GM15510 (cell line): ENCODE measurements around the gene LGR4.

Source experiments
- POLR2A ChIP-seq: IDR thresholded peaks from 3 replicates; pipeline ENCODE4 v1.6.1; 2011; ENCODE audit warnings: borderline replicate concordance; ENCODE audit not compliant: insufficient read length; ENCODE audit errors: extremely low read depth

Gene LGR4

GRCh38 chr11:27409049-27409448, 63.5 kb downstream of the LGR4 start:
- TF ChIP-seq POLR2A = no peak

GRCh38 chr11:27408246-27408800, 64.3 kb downstream of the LGR4 start:
- TF ChIP-seq POLR2A = no peak

- TF ChIP-seq POLR2A = no peak
These were observed 65.9 kb downstream of the LGR4 start for GRCh38 chr11:27406498-27407354.

- TF ChIP-seq POLR2A = no peak
These were observed 67.5 kb downstream of the LGR4 start for GRCh38 chr11:27405134-27405533.

GRCh38 chr11:27404427-27404826, 68.2 kb downstream of the LGR4 start:
- TF ChIP-seq POLR2A = no peak

GRCh38 chr11:27403195-27403594, 69.4 kb downstream of the LGR4 start:
- TF ChIP-seq POLR2A = no peak

- no peak for TF ChIP-seq POLR2A
These were observed 70.1 kb downstream of the LGR4 start for GRCh38 chr11:27402450-27402849.

GRCh38 chr11:27401833-27402316, 70.7 kb downstream of the LGR4 start:
- no peak for TF ChIP-seq POLR2A

GRCh38 chr11:27401280-27401832, 71.2 kb downstream of the LGR4 start:
- TF ChIP-seq POLR2A = no peak

GRCh38 chr11:27398400-27398770, 74.2 kb downstream of the LGR4 start:
- no peak for TF ChIP-seq POLR2A

GRCh38 chr11:27397624-27398399, 74.8 kb downstream of the LGR4 start:
- TF ChIP-seq POLR2A = no peak

- TF ChIP-seq POLR2A = no peak
These were observed 76.2 kb downstream of the LGR4 start for GRCh38 chr11:27396259-27396839.

- TF ChIP-seq POLR2A = no peak
These were observed 76.9 kb downstream of the LGR4 start for GRCh38 chr11:27395556-27396258.

GRCh38 chr11:27394781-27395228, 77.8 kb downstream of the LGR4 start:
- TF ChIP-seq POLR2A = no peak

- TF ChIP-seq POLR2A = no peak
These were observed 80.1 kb downstream of the LGR4 start for GRCh38 chr11:27392278-27393114.
